Lung microvascular endothelial cell (primary cell): ENCODE data around the gene COL13A1. TPM values are rescaled to one million over a fixed set of nuclear protein-coding genes. Genes with fewer than 3 reads are reported as not detected.

Experiments used
- DNase-seq, 2 donors: peaks; one replicate each; pipeline versions ENCODE4 v3.0.0 to v3.0.0-alpha.2; 2010; ENCODE audit warnings: low read depth in 2 of 2
- total RNA-seq: library from RNA; depleted of rRNA; stranded (reverse); fragments of >200 nt; gene quantifications from 2 replicates; pipeline ENCODE4 v1.2.1, GENCODE V29; 2014

COL13A1 gene
- total RNA-seq, 1 donor from 2014 or later: 1.2 TPM

GRCh38 chr10:69943292-69943820 is 141.7 kb downstream of the COL13A1 start:
- DNase-seq: no peak

- peak in 1 of 2 donors; percentile 91 for DNase-seq
Measured at GRCh38 chr10:69944761-69945160, 143.1 kb downstream of the COL13A1 start.

- no peak for DNase-seq
Measured at GRCh38 chr10:69948261-69948660, 146.6 kb downstream of the COL13A1 start.

- no peak for DNase-seq
Measured at GRCh38 chr10:69949770-69950169, 148.1 kb downstream of the COL13A1 start.

- DNase-seq: no peak
Measured at GRCh38 chr10:69951658-69952057, 150.0 kb downstream of the COL13A1 start.

GRCh38 chr10:69952069-69952800 is 150.5 kb downstream of the COL13A1 start:
- no peak for DNase-seq

- no peak for DNase-seq
Measured at GRCh38 chr10:69952821-69953221, 151.1 kb downstream of the COL13A1 start.

GRCh38 chr10:69953851-69954250 is 152.1 kb downstream of the COL13A1 start:
- DNase-seq: no peak

- no peak for DNase-seq
Measured at GRCh38 chr10:69955211-69955805, 153.6 kb downstream of the COL13A1 start.

GRCh38 chr10:69955897-69956740 is 154.4 kb downstream of the COL13A1 start:
- no peak for DNase-seq

- DNase-seq: no peak
Measured at GRCh38 chr10:69956741-69957230, 155.1 kb downstream of the COL13A1 start.

GRCh38 chr10:69957241-69957885 is 155.7 kb downstream of the COL13A1 start:
- DNase-seq: no peak

GRCh38 chr10:69957886-69958555 is 156.3 kb downstream of the COL13A1 start:
- DNase-seq: peak; percentile 68 to 72

GRCh38 chr10:69958556-69958902 is 156.8 kb downstream of the COL13A1 start:
- no peak for DNase-seq

GRCh38 chr10:69959911-69960310 is 158.2 kb downstream of the COL13A1 start:
- no peak for DNase-seq

- no peak for DNase-seq
Measured at GRCh38 chr10:69960606-69960987, 158.9 kb downstream of the COL13A1 start.

GRCh38 chr10:69960988-69961880 is 159.5 kb downstream of the COL13A1 start:
- DNase-seq: no peak

- no peak for DNase-seq
Measured at GRCh38 chr10:69961881-69962745, 160.4 kb downstream of the COL13A1 start.

- no peak for DNase-seq
Measured at GRCh38 chr10:69962746-69963135, 161.0 kb downstream of the COL13A1 start.
